ENCODE data around the gene MGAT3. TPM values are rescaled to one million over a fixed set of nuclear protein-coding genes. Genes with fewer than 3 reads are reported as not detected.

MGAT3 gene
- total and polyA plus RNA-seq, 2 of the 8 experiments (the other 6 are each of a cell fraction or from before 2014, with no cell fraction given), result 4.3 to 9.2 TPM

DNA sequence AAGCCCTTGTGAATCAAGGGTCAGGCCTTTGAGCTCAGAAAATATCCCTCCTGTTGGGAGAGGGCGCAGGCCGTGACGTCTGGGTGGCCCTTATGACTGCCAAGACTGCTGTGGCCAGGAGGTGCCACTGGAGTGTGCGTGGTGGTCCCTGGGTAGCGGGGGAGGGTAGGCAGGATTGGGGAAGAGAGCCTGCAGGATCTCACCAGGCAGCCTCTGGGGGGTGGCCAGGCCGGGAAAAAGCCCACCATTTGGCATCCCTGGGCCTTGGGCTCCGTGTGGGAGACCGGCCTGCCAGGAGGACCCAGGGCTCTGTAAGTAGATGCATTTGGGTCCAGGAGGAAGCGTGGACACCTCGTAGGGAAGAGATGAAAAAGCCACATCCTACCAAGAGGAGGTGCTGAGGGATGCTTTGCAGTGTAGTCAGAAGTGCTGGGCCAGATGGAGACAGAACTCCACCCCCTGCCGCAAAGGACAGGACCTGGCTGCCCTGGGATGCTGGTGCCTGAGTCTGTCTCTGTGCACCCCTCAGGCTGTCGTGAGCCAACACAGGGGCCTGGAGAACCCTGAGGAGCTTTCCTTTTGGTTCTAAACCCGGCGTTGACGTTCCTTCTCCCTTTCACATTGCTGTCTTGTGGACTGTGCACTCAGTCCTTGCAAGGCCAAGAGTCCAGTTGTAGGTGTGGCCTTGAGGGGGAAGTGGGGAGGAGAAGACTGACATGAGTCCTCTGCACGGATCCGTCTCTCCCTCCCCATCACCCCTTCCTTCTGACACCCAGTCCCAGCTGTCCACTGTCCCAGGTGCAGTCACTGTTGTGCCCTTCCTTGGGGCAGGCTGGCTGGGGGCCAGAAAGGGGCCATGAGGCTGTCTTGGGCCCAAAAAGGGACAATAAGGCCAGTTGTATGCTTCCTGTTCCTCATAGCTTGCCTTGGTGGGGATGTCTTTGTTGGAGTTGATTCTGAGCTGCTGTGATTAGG, 32.6 kb downstream of the MGAT3 start (continued):
- TF ChIP-seq JUN (IDR thresholded peaks at IDR 0.05; ENCODE audit: low read depth, low read length), result no peak

Measured in H1 (cell line).